HuH-7.5 (cell line): Measurements from ENCODE around the gene SMYD3.
"Not testable (repeated sequence)": the region's sequence is repeated elsewhere in the genome, so short reads cannot be mapped to it uniquely, and the experiment has no call there.

Experiments used
- DNase-seq: peaks from one replicate; pipeline ENCODE4 v3.0.0; 2011; ENCODE audit warnings: low spot score

SMYD3 gene

GRCh38 chr1:245800901-245801605 is 706.0 kb downstream of the SMYD3 start:
- DNase-seq = no peak

- DNase-seq = no peak
Observed at GRCh38 chr1:245798349-245798711, 708.7 kb downstream of the SMYD3 start.

GRCh38 chr1:245797592-245798348 is 709.3 kb downstream of the SMYD3 start:
- no peak for DNase-seq

GRCh38 chr1:245791410-245792312 is 715.4 kb downstream of the SMYD3 start:
- no peak for DNase-seq

- DNase-seq = no peak
Observed at GRCh38 chr1:245790441-245790840, 716.6 kb downstream of the SMYD3 start.

GRCh38 chr1:245788886-245789285 is 718.2 kb downstream of the SMYD3 start:
- DNase-seq = no peak

- no peak for DNase-seq
Observed at GRCh38 chr1:245788269-245788668, 718.8 kb downstream of the SMYD3 start.

- DNase-seq = no peak
Observed at GRCh38 chr1:245786948-245787347, 720.1 kb downstream of the SMYD3 start.

GRCh38 chr1:245779797-245780755 is 727.0 kb downstream of the SMYD3 start:
- DNase-seq = no peak

- DNase-seq = no peak
Observed at GRCh38 chr1:245777752-245778151, 729.3 kb downstream of the SMYD3 start.

- DNase-seq = no peak
Observed at GRCh38 chr1:245776694-245777332, 730.3 kb downstream of the SMYD3 start.

GRCh38 chr1:245776139-245776538 is 730.9 kb downstream of the SMYD3 start:
- no peak for DNase-seq

GRCh38 chr1:245774931-245775330 is 732.1 kb downstream of the SMYD3 start:
- DNase-seq = not testable (repeated sequence)

GRCh38 chr1:245774196-245774595 is 732.9 kb downstream of the SMYD3 start:
- no peak for DNase-seq

- no peak for DNase-seq
Observed at GRCh38 chr1:245773344-245773743, 733.7 kb downstream of the SMYD3 start.

GRCh38 chr1:245772739-245773138 is 734.3 kb downstream of the SMYD3 start:
- no peak for DNase-seq

GRCh38 chr1:245772325-245772724 is 734.8 kb downstream of the SMYD3 start:
- no peak for DNase-seq

GRCh38 chr1:245771511-245772281 is 735.4 kb downstream of the SMYD3 start:
- DNase-seq = no peak

GRCh38 chr1:245770156-245770555 is 736.9 kb downstream of the SMYD3 start:
- no peak for DNase-seq

- no peak for DNase-seq
Observed at GRCh38 chr1:245768596-245768995, 738.5 kb downstream of the SMYD3 start.
